ENCODE data around the gene COL16A1. TPM values are rescaled to one million over a fixed set of nuclear protein-coding genes. Genes with fewer than 3 reads are reported as not detected.

Gene COL16A1
- polyA plus RNA-seq, 1 of the 3 experiments (the other 2 are of a cell fraction): 10.4 TPM

DNA sequence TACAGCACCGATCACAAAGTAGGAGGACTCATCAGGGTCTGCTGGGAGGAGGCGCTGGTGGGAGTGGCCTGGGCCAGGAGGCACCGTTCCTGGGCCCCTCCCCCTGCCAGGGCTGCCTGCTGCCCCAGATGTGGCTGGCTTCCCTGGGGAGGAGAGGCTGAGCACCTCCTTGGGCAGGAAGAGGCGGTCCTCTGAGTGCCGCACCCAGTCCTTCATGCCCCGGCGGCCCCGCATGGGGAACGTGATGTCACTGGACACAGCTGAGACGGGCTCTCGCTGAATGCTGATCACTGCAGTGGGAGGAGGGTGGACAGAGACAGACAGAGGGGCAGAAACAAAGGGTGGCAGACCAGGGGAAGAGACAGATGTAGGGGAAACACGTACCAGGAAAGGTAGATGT, 35.5 kb upstream of the COL16A1 start (continued):
- TF ChIP-seq, protein P1, sequence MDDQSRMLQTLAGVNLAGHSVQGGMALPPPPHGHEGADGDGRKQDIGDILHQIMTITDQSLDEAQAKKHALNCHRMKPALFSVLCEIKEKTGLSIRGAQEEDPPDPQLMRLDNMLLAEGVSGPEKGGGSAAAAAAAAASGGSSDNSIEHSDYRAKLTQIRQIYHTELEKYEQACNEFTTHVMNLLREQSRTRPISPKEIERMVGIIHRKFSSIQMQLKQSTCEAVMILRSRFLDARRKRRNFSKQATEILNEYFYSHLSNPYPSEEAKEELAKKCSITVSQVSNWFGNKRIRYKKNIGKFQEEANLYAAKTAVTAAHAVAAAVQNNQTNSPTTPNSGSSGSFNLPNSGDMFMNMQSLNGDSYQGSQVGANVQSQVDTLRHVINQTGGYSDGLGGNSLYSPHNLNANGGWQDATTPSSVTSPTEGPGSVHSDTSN (IDR thresholded peaks at IDR 0.05): no peak
- TF ChIP-seq, protein P2, sequence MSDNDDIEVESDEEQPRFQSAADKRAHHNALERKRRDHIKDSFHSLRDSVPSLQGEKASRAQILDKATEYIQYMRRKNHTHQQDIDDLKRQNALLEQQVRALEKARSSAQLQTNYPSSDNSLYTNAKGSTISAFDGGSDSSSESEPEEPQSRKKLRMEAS (IDR thresholded peaks at IDR 0.05; ENCODE audit: low read depth): no peak

DNA sequence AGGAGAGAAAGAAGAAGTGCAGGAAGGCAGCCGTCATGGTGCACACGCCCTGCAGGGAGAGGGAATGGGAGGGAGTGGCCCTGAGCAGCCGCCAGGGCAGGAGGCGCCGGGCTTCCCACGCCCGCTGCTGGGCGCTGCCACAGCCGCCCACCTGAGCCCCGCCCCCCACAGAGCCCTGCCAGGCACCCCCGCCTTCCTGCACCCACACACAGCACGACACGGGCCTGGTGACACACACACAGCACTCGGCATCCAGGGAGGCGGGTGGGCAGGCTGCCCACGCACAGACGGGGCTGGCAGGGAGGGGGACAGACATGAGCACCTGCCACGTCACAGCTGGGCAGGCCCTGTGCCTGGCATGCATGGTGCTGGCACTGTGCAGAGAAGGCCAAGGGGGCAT, 32.9 kb upstream of the COL16A1 start:
- H3F3A ChIP-seq (replicated peaks; ENCODE audit: insufficient read depth): peaks cover 4% of the 10 kb centered on the region
- H3K4me2 ChIP-seq: no peak overlapping the region
- H3K9me3 ChIP-seq: no peaks in the 10 kb centered on the region
- no peaks in the 10 kb centered on the region for H3K79me2 ChIP-seq (ENCODE audit: insufficient read depth)
- H3K9me2 ChIP-seq: no peaks in the 10 kb centered on the region
- no peak overlapping the region for H3K4me3 ChIP-seq (ENCODE audit: low read depth in 2 of 2, low read length in 1 of 2)
- no peak overlapping the region for H2AFZ ChIP-seq (ENCODE audit: low read depth)
- no peak for DNase-seq
- no peak overlapping the region for H3K9ac ChIP-seq
- peaks cover 8 to 20% of the 10 kb centered on the region in 2 experiments; a peak in 2 of 4 replicates for H3K4me1 ChIP-seq (ENCODE audit: control insufficient read depth in 1 of 2, insufficient read depth in 2 of 2, low read depth in 1 of 2, low read length in 1 of 2)
- H3K36me3 ChIP-seq (replicated peaks in 1 of 2; ENCODE audit: control insufficient read depth in 1 of 2, insufficient read depth in 2 of 2, low read length in 1 of 2): peaks cover 0 to 17% of the 10 kb centered on the region in 2 experiments
- POLR2A ChIA-PET: no interaction called here
- H3K27ac ChIP-seq (ENCODE audit: low read depth in 2 of 2, low read length in 1 of 2): no peak overlapping the region
- no peaks in the 10 kb centered on the region for H3K27me3 ChIP-seq (ENCODE audit: insufficient read depth)
- WGBS (ENCODE audit: low lambda C conversion rate): 88% methylated on average over 15 of the region's 18 CpGs
- no peaks in the 10 kb centered on the region for H4K20me1 ChIP-seq (ENCODE audit: insufficient read depth)
- TF ChIP-seq, protein P3, sequence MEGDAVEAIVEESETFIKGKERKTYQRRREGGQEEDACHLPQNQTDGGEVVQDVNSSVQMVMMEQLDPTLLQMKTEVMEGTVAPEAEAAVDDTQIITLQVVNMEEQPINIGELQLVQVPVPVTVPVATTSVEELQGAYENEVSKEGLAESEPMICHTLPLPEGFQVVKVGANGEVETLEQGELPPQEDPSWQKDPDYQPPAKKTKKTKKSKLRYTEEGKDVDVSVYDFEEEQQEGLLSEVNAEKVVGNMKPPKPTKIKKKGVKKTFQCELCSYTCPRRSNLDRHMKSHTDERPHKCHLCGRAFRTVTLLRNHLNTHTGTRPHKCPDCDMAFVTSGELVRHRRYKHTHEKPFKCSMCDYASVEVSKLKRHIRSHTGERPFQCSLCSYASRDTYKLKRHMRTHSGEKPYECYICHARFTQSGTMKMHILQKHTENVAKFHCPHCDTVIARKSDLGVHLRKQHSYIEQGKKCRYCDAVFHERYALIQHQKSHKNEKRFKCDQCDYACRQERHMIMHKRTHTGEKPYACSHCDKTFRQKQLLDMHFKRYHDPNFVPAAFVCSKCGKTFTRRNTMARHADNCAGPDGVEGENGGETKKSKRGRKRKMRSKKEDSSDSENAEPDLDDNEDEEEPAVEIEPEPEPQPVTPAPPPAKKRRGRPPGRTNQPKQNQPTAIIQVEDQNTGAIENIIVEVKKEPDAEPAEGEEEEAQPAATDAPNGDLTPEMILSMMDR (IDR thresholded peaks at IDR 0.05): no peak
- TF ChIP-seq YY1 (IDR thresholded peaks at IDR 0.05; ENCODE audit: low read depth) (no peak), NRF1 (IDR thresholded peaks at IDR 0.05; ENCODE audit: low read depth, low read length) (no peak), CHD2 (IDR thresholded peaks at IDR 0.05; ENCODE audit: low read length, partially characterized antibody) (no peak), MXI1 (IDR thresholded peaks at IDR 0.05; ENCODE audit: low read depth, low read length) (no peak), GATA2 (CRISPR knock-in tag; IDR thresholded peaks at IDR 0.05) (no peak), JUND (IDR thresholded peaks at IDR 0.05) (no peak), POLR2AphosphoS5 (IDR thresholded peaks at IDR 0.05; ENCODE audit: low read depth, low read length) (no peak), TEAD4 (IDR thresholded peaks at IDR 0.05; ENCODE audit: borderline replicate concordance, insufficient read depth) (no peak), FOXM1 (IDR thresholded peaks at IDR 0.05; ENCODE audit: low read depth) (no peak)
- TF ChIP-seq, protein P2 (IDR thresholded peaks at IDR 0.05; ENCODE audit: low read depth): no peak
- TF ChIP-seq, protein P4, sequence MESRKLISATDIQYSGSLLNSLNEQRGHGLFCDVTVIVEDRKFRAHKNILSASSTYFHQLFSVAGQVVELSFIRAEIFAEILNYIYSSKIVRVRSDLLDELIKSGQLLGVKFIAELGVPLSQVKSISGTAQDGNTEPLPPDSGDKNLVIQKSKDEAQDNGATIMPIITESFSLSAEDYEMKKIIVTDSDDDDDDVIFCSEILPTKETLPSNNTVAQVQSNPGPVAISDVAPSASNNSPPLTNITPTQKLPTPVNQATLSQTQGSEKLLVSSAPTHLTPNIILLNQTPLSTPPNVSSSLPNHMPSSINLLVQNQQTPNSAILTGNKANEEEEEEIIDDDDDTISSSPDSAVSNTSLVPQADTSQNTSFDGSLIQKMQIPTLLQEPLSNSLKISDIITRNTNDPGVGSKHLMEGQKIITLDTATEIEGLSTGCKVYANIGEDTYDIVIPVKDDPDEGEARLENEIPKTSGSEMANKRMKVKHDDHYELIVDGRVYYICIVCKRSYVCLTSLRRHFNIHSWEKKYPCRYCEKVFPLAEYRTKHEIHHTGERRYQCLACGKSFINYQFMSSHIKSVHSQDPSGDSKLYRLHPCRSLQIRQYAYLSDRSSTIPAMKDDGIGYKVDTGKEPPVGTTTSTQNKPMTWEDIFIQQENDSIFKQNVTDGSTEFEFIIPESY (IDR thresholded peaks at IDR 0.05; ENCODE audit: borderline replicate concordance, low read depth): no peak
- CTCF ChIA-PET: interaction anchor here (1.0 to 5.9 kb wide), 5 partner anchors 10 to 227 kb away, joined by 3 to 65 read pairs (median 3); no protein-coding TSS in a partner anchor

Data from SK-N-SH (cell line).